Measurements from ENCODE around the gene TMEM139.

- TF ChIP-seq, protein P1, sequence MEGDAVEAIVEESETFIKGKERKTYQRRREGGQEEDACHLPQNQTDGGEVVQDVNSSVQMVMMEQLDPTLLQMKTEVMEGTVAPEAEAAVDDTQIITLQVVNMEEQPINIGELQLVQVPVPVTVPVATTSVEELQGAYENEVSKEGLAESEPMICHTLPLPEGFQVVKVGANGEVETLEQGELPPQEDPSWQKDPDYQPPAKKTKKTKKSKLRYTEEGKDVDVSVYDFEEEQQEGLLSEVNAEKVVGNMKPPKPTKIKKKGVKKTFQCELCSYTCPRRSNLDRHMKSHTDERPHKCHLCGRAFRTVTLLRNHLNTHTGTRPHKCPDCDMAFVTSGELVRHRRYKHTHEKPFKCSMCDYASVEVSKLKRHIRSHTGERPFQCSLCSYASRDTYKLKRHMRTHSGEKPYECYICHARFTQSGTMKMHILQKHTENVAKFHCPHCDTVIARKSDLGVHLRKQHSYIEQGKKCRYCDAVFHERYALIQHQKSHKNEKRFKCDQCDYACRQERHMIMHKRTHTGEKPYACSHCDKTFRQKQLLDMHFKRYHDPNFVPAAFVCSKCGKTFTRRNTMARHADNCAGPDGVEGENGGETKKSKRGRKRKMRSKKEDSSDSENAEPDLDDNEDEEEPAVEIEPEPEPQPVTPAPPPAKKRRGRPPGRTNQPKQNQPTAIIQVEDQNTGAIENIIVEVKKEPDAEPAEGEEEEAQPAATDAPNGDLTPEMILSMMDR (IDR thresholded peaks at IDR 0.05; ENCODE audit: low read depth, low read length): no peak
- TF ChIP-seq EZH2phosphoT487 (IDR thresholded peaks at IDR 0.05; ENCODE audit: low read depth): no peak
Observed at GRCh38 chr7:143314127-143314526, 29.4 kb downstream of the TMEM139 start.

All from OCI-LY3 (cell line).